WERI-Rb-1 (cell line): ENCODE measurements around the gene HOXD11.

ENCODE experiments used
- DNase-seq: peaks from one replicate; pipeline ENCODE4 v3.0.0-alpha.2; 2020
- H3K27ac ChIP-seq: fragments of 250-450 bp; sonication (Bioruptor Pico); 2 replicates; pipeline ENCODE4 v1.5.1; 2020; ENCODE audit warnings: mild to moderate bottlenecking, moderate library complexity
- H3K27me3 ChIP-seq: fragments of 250-450 bp; sonication (Bioruptor Pico); 2 replicates; pipeline ENCODE4 v1.5.1; 2021; ENCODE audit warnings: mild to moderate bottlenecking, low read depth, moderate library complexity; ENCODE audit not compliant: insufficient read depth, severe bottlenecking
- H3K36me3 ChIP-seq: fragments of 250-450 bp; sonication (Bioruptor Pico); 2 replicates; pipeline ENCODE4 v1.5.1; 2020; ENCODE audit warnings: mild to moderate bottlenecking, moderate library complexity
- H3K4me3 ChIP-seq: 2 replicates; pipeline ENCODE4 v1.5.1; 2011; ENCODE audit warnings: low read depth, mild to moderate bottlenecking, control low read depth, low read length
- H3K9me3 ChIP-seq: fragments of 250-450 bp; sonication (Bioruptor Pico); 2 replicates; pipeline ENCODE4 v1.5.1; 2021; ENCODE audit warnings: mild to moderate bottlenecking, moderate library complexity; ENCODE audit not compliant: severe bottlenecking
- CTCF ChIP-seq: IDR thresholded peaks from 2 replicates; pipeline ENCODE4 v1.5.1; 2011; ENCODE audit warnings: low read depth, mild to moderate bottlenecking, control low read depth, inconsistent platforms, low read length

Gene HOXD11

GRCh38 chr2:176076063-176076462 is 31.0 kb upstream of the HOXD11 start:
- no peak for TF ChIP-seq CTCF
- Histone ChIP-seq H3K36me3 (no peaks in the 10 kb centered on the region), H3K27me3 (peaks cover 67% of the 10 kb centered on the region)

GRCh38 chr2:176076796-176077195 is 30.3 kb upstream of the HOXD11 start:
- no peak for TF ChIP-seq CTCF
- H3K36me3 ChIP-seq, result no peaks in the 10 kb centered on the region
- no peak overlapping the region for H3K4me3 ChIP-seq
- H3K27me3 ChIP-seq, result peaks cover 73% of the 10 kb centered on the region
- DNase-seq, result no peak
- peaks cover 14% of the 10 kb centered on the region for H3K9me3 ChIP-seq
- H3K27ac ChIP-seq, result no peak overlapping the region

More at GRCh38 chr2:176076063-176076462, 31.0 kb upstream of the HOXD11 start:
- Histone ChIP-seq H3K27ac (no peak overlapping the region), H3K4me3 (no peak overlapping the region), H3K9me3 (peaks cover 7% of the 10 kb centered on the region)
- no peak for DNase-seq

DNA sequence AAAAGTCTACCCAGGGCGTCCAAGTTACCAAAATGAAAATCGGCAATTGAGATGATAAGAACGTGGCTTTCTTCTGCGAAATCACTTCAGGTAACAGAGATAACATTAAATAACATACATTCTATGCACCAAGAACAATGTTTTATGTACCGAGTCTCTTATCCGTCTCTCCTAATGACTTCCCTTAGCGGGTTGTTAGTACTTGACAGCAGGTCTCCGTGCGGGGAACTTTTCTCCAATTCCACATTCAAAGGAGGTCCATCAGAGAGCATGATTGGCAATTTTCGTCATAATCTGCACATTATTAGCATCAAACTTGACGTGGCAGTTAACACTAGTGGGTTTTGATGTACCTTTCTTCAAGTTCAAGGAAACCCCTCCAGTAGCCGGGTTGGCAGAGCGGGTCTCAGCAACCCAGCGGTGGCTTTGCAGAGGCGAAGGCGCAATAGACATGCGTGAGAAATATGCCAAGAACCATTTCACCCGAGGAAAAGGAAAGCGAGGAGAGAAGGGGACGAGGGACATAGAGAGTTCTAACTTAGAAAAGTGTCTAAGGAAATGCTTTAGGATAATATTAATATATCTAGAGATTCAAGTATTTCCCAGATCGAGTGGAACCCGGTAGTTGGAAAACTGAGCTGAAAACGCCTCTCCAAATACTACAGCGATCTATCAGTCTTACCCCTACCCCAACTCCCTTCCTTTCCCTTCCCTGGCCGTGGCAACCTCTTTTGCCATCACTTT is 28.4 kb upstream of the HOXD11 start:
- Histone ChIP-seq H3K27ac (no peak overlapping the region), H3K4me3 (no peak overlapping the region)

GRCh38 chr2:176079285-176079830 is 27.7 kb upstream of the HOXD11 start:
- no peak for TF ChIP-seq CTCF
- peaks cover 29% of the 10 kb centered on the region for H3K9me3 ChIP-seq
- H3K4me3 ChIP-seq, result peak overlapping the region; percentile 30
- H3K36me3 ChIP-seq, result no peaks in the 10 kb centered on the region
- no peak overlapping the region for H3K27ac ChIP-seq
- DNase-seq, result no peak
- H3K27me3 ChIP-seq, result peaks cover 78% of the 10 kb centered on the region

More for the DNA sequence above, 28.4 kb upstream of the HOXD11 start:
- no peak for DNase-seq
- Histone ChIP-seq H3K9me3 (peaks cover 29% of the 10 kb centered on the region), H3K36me3 (no peaks in the 10 kb centered on the region), H3K27me3 (peaks cover 75% of the 10 kb centered on the region)
- TF ChIP-seq CTCF, result no peak

DNA sequence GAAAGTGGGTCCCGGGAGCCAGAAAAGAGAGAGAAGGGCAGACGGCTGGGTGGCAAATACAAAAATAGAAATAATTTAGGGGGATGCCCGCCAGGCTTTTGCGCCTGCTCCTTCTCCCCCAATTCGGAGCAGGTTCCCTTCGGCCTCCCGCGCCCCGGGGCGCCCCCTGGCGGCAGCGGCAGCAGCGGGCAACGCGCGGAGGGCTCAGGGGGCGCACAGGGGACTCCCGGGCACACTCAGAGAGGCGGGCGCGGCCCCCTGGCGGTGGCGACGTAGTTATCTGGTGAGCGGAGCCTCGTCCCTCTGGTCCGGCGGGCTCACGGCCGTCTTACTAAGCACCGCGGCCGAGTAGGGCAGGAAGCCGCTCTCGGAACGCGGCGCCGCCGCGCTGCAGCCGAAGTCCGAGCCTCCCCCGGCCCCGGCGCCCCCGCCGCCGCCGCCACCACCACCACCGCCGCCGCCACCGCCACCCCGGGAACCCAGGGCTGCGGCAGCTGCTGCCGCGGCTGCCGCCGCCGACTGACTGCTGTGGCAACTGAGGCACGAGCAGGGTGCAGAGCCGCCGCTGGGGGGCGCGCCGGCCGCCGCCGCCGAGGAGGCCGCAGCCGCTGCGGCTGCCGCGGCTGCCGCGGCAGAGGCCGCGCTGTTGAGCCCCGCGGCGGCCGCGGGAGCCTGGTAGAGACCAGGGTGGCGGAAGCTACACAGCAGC is 27.1 kb upstream of the HOXD11 start:
- peak; percentile 86 for DNase-seq
- H3K4me3 ChIP-seq, result peak overlapping the region; percentile 30
- H3K27ac ChIP-seq, result no peak overlapping the region

More for the DNA sequence above, 27.1 kb upstream of the HOXD11 start:
- H3K9me3 ChIP-seq, result peaks cover 29% of the 10 kb centered on the region
- peak; percentile 81 for TF ChIP-seq CTCF
- no peaks in the 10 kb centered on the region for H3K36me3 ChIP-seq
- H3K27me3 ChIP-seq, result peaks cover 79% of the 10 kb centered on the region
